Lower leg skin (tissue), 4 donors: ENCODE results near the gene MAP2K1. TPM values are rescaled to one million over a fixed set of nuclear protein-coding genes. Genes with fewer than 3 reads are reported as not detected.

Source experiments
- DNase-seq, 2 donors: peaks; one replicate each; pipeline ENCODE4 v3.0.0-alpha.2; 2019; ENCODE audit warnings: low spot score in 2 of 2
- H3K4me3 ChIP-seq: fragments of 200-600 bp; sonication (generic); 2 replicates; pipeline ENCODE4 v1.5.1; 2017; ENCODE audit warnings: mild to moderate bottlenecking, low read depth; ENCODE audit not compliant: poor library complexity, severe bottlenecking
- CTCF ChIP-seq, 3 donors: fragments of 450-650 bp; IDR thresholded peaks; one replicate each; pipeline ENCODE4 v1.5.1; 2016; ENCODE audit warnings: antibody characterized with exemption in 3 of 3, mild to moderate bottlenecking in 3 of 3, moderate library complexity in 2 of 3
- POLR2A ChIP-seq, 2 donors: fragments of 450-650 bp; IDR thresholded peaks; one replicate each; pipeline ENCODE4 v1.6.1; 2016 to 2017; ENCODE audit warnings: antibody characterized with exemption in 2 of 2, mild to moderate bottlenecking in 1 of 2, moderate library complexity in 1 of 2
- WGBS, 2 donors: methylation state at CpG; one replicate each; pipeline ENCODE4 v1.1.5; 2018; 5-methylcytosine and 5-hydroxymethylcytosine counted together
- intact Hi-C: fragments of 100-400 bp; cut with DNase I; formaldehyde crosslinking; loops from one replicate; pipeline ENCODE4 v1.15.0; 2023; ENCODE audit warnings: low total_unique reads
- total RNA-seq, 4 donors: library from RNA; depleted of rRNA; stranded (reverse); fragments of >200 nt; gene quantifications; one replicate each; pipeline ENCODE4 v1.1.0, GENCODE V29; 2016

Gene MAP2K1
- total RNA-seq, 4 donors from 2014 or later: 19.1 to 38.1 (median 26.7) TPM

GRCh38 chr15:66401130-66402021 is 14.7 kb downstream of the MAP2K1 start:
- H3K4me3 ChIP-seq: no peak overlapping the region
- intact Hi-C loops: no loop called here
- WGBS, 2 donors: 79 to 85% methylated on average over 8 of the region's 8 CpGs
- TF ChIP-seq POLR2A (IDR thresholded peaks at IDR 0.05) (no peak), CTCF (IDR thresholded peaks at IDR 0.05) (no peak)
- DNase-seq: no peak

- H3K4me3 ChIP-seq: no peak overlapping the region
- WGBS, 2 donors: 81 to 92% methylated on average over 3 of the region's 3 CpGs
- intact Hi-C loops: no loop called here
- TF ChIP-seq CTCF (IDR thresholded peaks at IDR 0.05) (no peak), POLR2A (IDR thresholded peaks at IDR 0.05) (no peak)
- DNase-seq: no peak
These were observed 16.1 kb downstream of the MAP2K1 start for GRCh38 chr15:66402761-66403284.

- intact Hi-C loops: no loop called here
- no peak overlapping the region for H3K4me3 ChIP-seq
- TF ChIP-seq CTCF (IDR thresholded peaks at IDR 0.05): no peak
- TF ChIP-seq POLR2A (IDR thresholded peaks at IDR 0.05): no peak
- DNase-seq: no peak
- 78 to 81% methylated on average over 5 of the region's 5 CpGs for WGBS, 2 donors
These were observed 16.6 kb downstream of the MAP2K1 start for GRCh38 chr15:66403323-66403722.

- no peak for DNase-seq
- H3K4me3 ChIP-seq: no peak overlapping the region
- TF ChIP-seq CTCF (IDR thresholded peaks at IDR 0.05) (no peak), POLR2A (IDR thresholded peaks at IDR 0.05) (no peak)
- intact Hi-C loops: no loop called here
- WGBS, 2 donors: 87 to 88% methylated on average over 8 of the region's 8 CpGs
These were observed 17.4 kb downstream of the MAP2K1 start for GRCh38 chr15:66404122-66404521.

- WGBS, 2 donors: 73 to 80% methylated on average over 7 of the region's 7 CpGs
- intact Hi-C loops: no loop called here
- H3K4me3 ChIP-seq: no peak overlapping the region
- no peak for DNase-seq
- no peak for TF ChIP-seq CTCF (IDR thresholded peaks at IDR 0.05)
- TF ChIP-seq POLR2A (IDR thresholded peaks at IDR 0.05): no peak
These were observed 17.8 kb downstream of the MAP2K1 start for GRCh38 chr15:66404532-66404931.
